Hepatocyte (in vitro differentiated cells): ENCODE results near the gene MEOX2. TPM values are rescaled to one million over a fixed set of nuclear protein-coding genes. Genes with fewer than 3 reads are reported as not detected.

Source experiments
- DNase-seq: peaks from one replicate; pipeline ENCODE4 v3.0.0-alpha.2; 2016; ENCODE audit warnings: low spot score
- H2AFZ ChIP-seq: fragments of 200-600 bp; sonication (generic); 2 replicates; pipeline ENCODE4 v1.6.0; 2016; ENCODE audit warnings: antibody characterized with exemption, mild to moderate bottlenecking
- H3K27ac ChIP-seq: fragments of 200-600 bp; sonication (generic); 2 replicates; pipeline ENCODE4 v1.5.1; 2016; ENCODE audit warnings: mild to moderate bottlenecking
- H3K27me3 ChIP-seq: fragments of 200-600 bp; sonication (generic); 2 replicates; pipeline ENCODE4 v1.6.1; 2016
- H3K36me3 ChIP-seq: fragments of 200-600 bp; sonication (generic); replicated peaks from 2 replicates; pipeline ENCODE4 v1.5.1; 2016; ENCODE audit warnings: low read depth; ENCODE audit not compliant: insufficient read depth
- H3K4me1 ChIP-seq: fragments of 200-600 bp; sonication (generic); 2 replicates; pipeline ENCODE4 v1.5.1; 2016; ENCODE audit warnings: mild to moderate bottlenecking, moderate library complexity; ENCODE audit not compliant: insufficient read depth
- H3K4me2 ChIP-seq: fragments of 200-600 bp; sonication (generic); 2 replicates; pipeline ENCODE4 v1.6.0; 2016
- H3K4me3 ChIP-seq: fragments of 200-600 bp; sonication (generic); 2 replicates; pipeline ENCODE4 v1.5.1; 2016; ENCODE audit warnings: mild to moderate bottlenecking
- H3K79me2 ChIP-seq: fragments of 200-600 bp; sonication (generic); 2 replicates; pipeline ENCODE4 v1.6.0; 2017; ENCODE audit warnings: mild to moderate bottlenecking
- H3K9me2 ChIP-seq: fragments of 200-600 bp; sonication (generic); replicated peaks from 2 replicates; pipeline ENCODE4 v1.6.0; 2017; ENCODE audit warnings: mild to moderate bottlenecking; ENCODE audit not compliant: insufficient read depth
- H3K9me3 ChIP-seq: fragments of 200-600 bp; sonication (generic); 2 replicates; pipeline ENCODE4 v1.5.1; 2016; ENCODE audit warnings: low read depth, mild to moderate bottlenecking
- H4K20me1 ChIP-seq: fragments of 200-600 bp; sonication (generic); 2 replicates; pipeline ENCODE4 v1.6.0; 2016; ENCODE audit warnings: mild to moderate bottlenecking; ENCODE audit not compliant: insufficient read depth, poor library complexity, severe bottlenecking
- EZH2 ChIP-seq: fragments of 200-600 bp; sonication (generic); IDR thresholded peaks from 2 replicates; pipeline ENCODE4 v1.6.1; 2016; ENCODE audit warnings: antibody characterized with exemption, mild to moderate bottlenecking, borderline replicate concordance
- EZH2phosphoT487 ChIP-seq: fragments of 200-600 bp; sonication (generic); IDR thresholded peaks from one replicate; pipeline ENCODE4 v1.6.1; 2018; ENCODE audit warnings: antibody characterized with exemption, mild to moderate bottlenecking, low read depth, moderate library complexity; ENCODE audit not compliant: unreplicated experiment, severe bottlenecking
- WGBS: methylation state at CpG from one replicate; pipeline ENCODE4 v1.1.6; 2016; ENCODE audit warnings: low lambda C conversion rate; ENCODE audit errors: missing lambda C conversion rate; 5-methylcytosine and 5-hydroxymethylcytosine counted together
- polyA plus RNA-seq: library from polyadenylated mRNA; unstranded; fragments of >200 nt; fragmentation: Nextera tagmentation; extraction: Ambion mirVana; gene quantifications from 2 replicates; pipeline ENCODE4 v1.2.1, GENCODE V29; 2016
- total RNA-seq: library from RNA; depleted of rRNA; stranded (reverse); fragments of >200 nt; gene quantifications from 2 replicates; pipeline ENCODE4 v1.2.3, GENCODE V29; 2014
- TF ChIP-seq, protein P1 (sequence below): fragments of 200-600 bp; sonication (generic); IDR thresholded peaks from 2 replicates; pipeline ENCODE4 v1.5.1; 2016; ENCODE audit warnings: antibody characterized with exemption, mild to moderate bottlenecking; ENCODE audit not compliant: poor library complexity

Gene MEOX2
- total and polyA plus RNA-seq, 2 experiments from 2014 or later = 1.3 to 2.0 TPM

DNA sequence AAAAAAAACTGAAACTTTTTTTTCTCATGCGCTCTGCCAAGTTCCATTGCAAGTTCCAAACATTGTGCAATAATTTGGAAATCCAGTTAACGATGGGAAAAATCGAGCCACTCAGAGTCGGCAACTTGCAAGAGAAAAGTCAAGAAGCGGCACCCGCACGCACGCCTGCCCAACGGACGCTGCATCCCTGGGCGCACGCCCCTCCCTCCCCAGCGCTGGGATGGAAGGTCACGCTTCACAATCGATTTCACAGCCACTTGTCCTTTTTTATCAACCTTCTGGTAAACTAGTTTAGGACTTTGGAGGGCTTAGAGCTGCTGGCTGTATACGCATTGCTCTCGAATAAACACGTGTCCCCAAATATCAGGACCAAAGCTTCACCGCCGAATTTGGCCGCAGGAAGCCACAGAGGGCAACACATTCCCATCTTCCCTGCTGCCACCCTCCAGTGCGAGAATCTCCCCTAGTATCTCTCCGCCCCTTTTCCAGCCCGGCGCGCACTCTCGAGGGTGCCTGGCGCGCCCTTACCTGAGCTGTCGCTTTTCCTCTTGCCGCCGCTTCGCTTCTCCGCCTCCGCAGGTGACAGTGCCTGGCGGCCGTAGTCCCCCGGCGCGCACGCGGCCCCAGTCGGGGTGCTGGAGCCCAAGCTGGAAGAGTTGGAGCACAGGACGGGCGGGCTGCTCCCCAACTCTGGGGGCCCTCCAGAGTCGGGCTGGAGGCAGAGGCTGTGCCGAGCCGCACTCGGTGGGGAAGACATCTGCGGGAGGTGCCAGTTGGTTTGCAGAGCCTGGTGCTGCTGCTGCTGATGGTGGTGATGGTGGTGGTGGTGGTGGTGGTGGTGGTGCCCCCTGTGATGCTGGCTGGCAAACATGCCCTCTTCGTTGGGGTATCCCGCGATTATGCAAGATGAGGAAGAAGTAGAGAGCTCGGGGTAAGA is 857 bp downstream of the MEOX2 start:
- Histone ChIP-seq H3K9me3 (no peaks in the 10 kb centered on the region), H3K4me2 (peak overlapping the region; percentile 83), H2AFZ (peak overlapping the region; percentile 10)

DNA sequence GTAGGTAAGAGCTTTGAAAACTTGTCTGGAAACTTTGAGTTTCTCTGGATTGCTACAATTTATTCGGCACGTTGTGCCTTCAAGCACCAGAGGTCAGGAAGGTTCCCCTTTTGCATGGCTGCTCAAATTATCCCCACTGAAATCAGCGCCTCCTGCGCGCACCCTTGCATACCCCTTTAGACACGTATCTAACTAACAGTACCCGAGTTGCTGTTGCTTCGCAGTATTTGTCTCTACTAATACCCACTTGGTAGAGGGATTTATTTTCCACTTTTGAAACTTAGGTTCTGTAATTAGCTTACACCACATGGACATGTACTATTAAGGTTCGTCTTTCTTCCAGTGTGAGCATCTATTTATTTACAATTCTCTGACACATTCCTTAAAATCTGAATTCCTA is 1.6 kb downstream of the MEOX2 start:
- DNase-seq = no peak
- peak overlapping the region; percentile 83 for H3K4me2 ChIP-seq

More for the DNA sequence above, 857 bp downstream of the MEOX2 start:
- no peaks in the 10 kb centered on the region for H3K9me2 ChIP-seq
- H3K79me2 ChIP-seq = no peaks in the 10 kb centered on the region
- DNase-seq = peak; percentile 18
- TF ChIP-seq EZH2 (peak; percentile 86), EZH2phosphoT487 (peak; percentile 55)
- TF ChIP-seq, protein P1, sequence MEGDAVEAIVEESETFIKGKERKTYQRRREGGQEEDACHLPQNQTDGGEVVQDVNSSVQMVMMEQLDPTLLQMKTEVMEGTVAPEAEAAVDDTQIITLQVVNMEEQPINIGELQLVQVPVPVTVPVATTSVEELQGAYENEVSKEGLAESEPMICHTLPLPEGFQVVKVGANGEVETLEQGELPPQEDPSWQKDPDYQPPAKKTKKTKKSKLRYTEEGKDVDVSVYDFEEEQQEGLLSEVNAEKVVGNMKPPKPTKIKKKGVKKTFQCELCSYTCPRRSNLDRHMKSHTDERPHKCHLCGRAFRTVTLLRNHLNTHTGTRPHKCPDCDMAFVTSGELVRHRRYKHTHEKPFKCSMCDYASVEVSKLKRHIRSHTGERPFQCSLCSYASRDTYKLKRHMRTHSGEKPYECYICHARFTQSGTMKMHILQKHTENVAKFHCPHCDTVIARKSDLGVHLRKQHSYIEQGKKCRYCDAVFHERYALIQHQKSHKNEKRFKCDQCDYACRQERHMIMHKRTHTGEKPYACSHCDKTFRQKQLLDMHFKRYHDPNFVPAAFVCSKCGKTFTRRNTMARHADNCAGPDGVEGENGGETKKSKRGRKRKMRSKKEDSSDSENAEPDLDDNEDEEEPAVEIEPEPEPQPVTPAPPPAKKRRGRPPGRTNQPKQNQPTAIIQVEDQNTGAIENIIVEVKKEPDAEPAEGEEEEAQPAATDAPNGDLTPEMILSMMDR = no peak
- peaks cover 4% of the 10 kb centered on the region for H3K4me1 ChIP-seq
- no peak overlapping the region for H3K4me3 ChIP-seq
- H4K20me1 ChIP-seq = no peaks in the 10 kb centered on the region
- H3K27ac ChIP-seq = no peak overlapping the region
- WGBS = 3% methylated on average over 54 of the region's 54 CpGs
- no peaks in the 10 kb centered on the region for H3K36me3 ChIP-seq
- peaks cover 81% of the 10 kb centered on the region for H3K27me3 ChIP-seq

DNA sequence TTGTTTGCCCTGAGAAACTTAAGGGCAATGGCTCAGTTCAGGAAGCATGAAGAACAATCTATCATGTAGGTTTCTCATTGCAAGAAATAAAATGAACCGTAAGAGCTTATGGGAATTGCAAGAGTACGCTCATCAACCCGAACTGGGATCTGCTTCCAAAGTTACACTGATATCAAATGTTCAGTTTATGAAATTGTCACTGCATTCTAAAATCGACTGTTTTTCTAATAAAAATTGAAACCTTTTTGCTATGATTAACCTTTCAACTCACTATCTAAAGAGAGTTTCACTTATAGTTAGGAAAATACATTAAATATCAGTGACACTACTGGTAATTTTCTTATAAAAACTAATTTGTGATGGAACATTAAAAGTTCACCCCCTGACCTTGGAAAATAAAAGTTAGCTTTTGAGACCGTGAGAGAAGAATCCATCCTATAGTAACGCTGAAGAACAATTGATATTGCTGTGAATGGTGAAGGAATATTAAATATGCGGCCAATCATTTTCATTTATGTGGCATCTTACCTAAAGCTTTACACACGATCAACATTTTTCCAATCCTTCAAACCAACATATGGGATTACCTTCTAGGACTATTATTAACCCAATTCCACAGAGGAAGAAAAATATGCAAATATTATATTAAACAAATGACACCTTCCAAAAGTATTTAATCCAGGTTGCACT is 2.2 kb downstream of the MEOX2 start:
- Histone ChIP-seq H3K27me3 (peaks cover 75% of the 10 kb centered on the region), H3K79me2 (no peaks in the 10 kb centered on the region), H4K20me1 (no peaks in the 10 kb centered on the region), H3K4me2 (no peak overlapping the region), H3K4me3 (no peak overlapping the region), H3K36me3 (no peaks in the 10 kb centered on the region), H2AFZ (no peak overlapping the region), H3K27ac (no peak overlapping the region), H3K9me3 (no peaks in the 10 kb centered on the region), H3K9me2 (no peaks in the 10 kb centered on the region), H3K4me1 (peaks cover 4% of the 10 kb centered on the region)
- no peak for DNase-seq
- WGBS = 85% methylated on average over 8 of the region's 8 CpGs
- TF ChIP-seq, protein P1 = no peak
- TF ChIP-seq EZH2phosphoT487 = no peak

More for the DNA sequence above, 1.6 kb downstream of the MEOX2 start:
- H3K4me1 ChIP-seq = peaks cover 4% of the 10 kb centered on the region
- no peak overlapping the region for H2AFZ ChIP-seq
- H3K27me3 ChIP-seq = peaks cover 77% of the 10 kb centered on the region
- H3K27ac ChIP-seq = no peak overlapping the region
- H3K79me2 ChIP-seq = no peaks in the 10 kb centered on the region
- H3K4me3 ChIP-seq = no peak overlapping the region
- no peaks in the 10 kb centered on the region for H3K9me2 ChIP-seq
- 29% methylated on average over 9 of the region's 9 CpGs for WGBS
- no peaks in the 10 kb centered on the region for H3K36me3 ChIP-seq
- H3K9me3 ChIP-seq = no peaks in the 10 kb centered on the region
- no peaks in the 10 kb centered on the region for H4K20me1 ChIP-seq
- TF ChIP-seq EZH2 (no peak), EZH2phosphoT487 (no peak)
- TF ChIP-seq, protein P1 = no peak
